Activated naive CD8-positive, alpha-beta T cell treated with anti-CD3 and anti-CD28 coated beads for 36 hours (primary cell): ENCODE measurements around the gene RIC1. TPM values are rescaled to one million over a fixed set of nuclear protein-coding genes. Genes with fewer than 3 reads are reported as not detected.
"Not testable (repeated sequence)": the region's sequence is repeated elsewhere in the genome, so short reads cannot be mapped to it uniquely, and the experiment has no call there.

Source experiments
- DNase-seq: peaks from one replicate; pipeline ENCODE4 v3.0.0; 2021
- H3K27ac Mint-ChIP-seq: one replicate; pipeline ENCODE4 v1.8.0; 2022; ENCODE audit warnings: mild to moderate bottlenecking, moderate library complexity, mixed read lengths
- H3K27me3 Mint-ChIP-seq: one replicate; pipeline ENCODE4 v1.8.0; 2022; ENCODE audit warnings: mild to moderate bottlenecking, mixed read lengths
- H3K36me3 Mint-ChIP-seq: one replicate; pipeline ENCODE4 v1.8.0; 2021; ENCODE audit warnings: mild to moderate bottlenecking, mixed read lengths
- H3K4me1 Mint-ChIP-seq: one replicate; pipeline ENCODE4 v1.8.0; 2021; ENCODE audit warnings: mixed read lengths
- H3K4me3 Mint-ChIP-seq: one replicate; pipeline ENCODE4 v1.8.0; 2022; ENCODE audit warnings: mild to moderate bottlenecking, moderate library complexity, mixed read lengths
- H3K9me3 Mint-ChIP-seq: one replicate; pipeline ENCODE4 v1.8.0; 2022; ENCODE audit warnings: mixed read lengths
- total RNA-seq, 2 experiments: library from RNA; stranded (reverse); gene quantifications; one replicate each; pipeline ENCODE4 v1.2.3, GENCODE V29; 2021

The RIC1 gene
- total RNA-seq, result 10 to 100 TPM; 15.2 TPM

- DNase-seq, result peak; percentile 92
- Mint-ChIP-seq H3K36me3 (peaks cover 18% of the 10 kb centered on the region), H3K4me3 (peak within 1 kb of the TSS; percentile 99), H3K4me1 (peaks cover 54% of the 10 kb centered on the region), H3K27me3 (no peaks in the 10 kb centered on the region), H3K9me3 (no peaks in the 10 kb centered on the region), H3K27ac (peak within 1 kb of the TSS; percentile 98)
Observed at GRCh38 chr9:5628530-5629311, at the start of gene RIC1. TSS of gene RIC1 (plus strand) at chr9:5629107. CDS start at chr9:5629310, 203 bp downstream.

GRCh38 chr9:5579881-5580280 lies 49.0 kb upstream of the RIC1 start:
- Mint-ChIP-seq H3K36me3 (peaks cover 3% of the 10 kb centered on the region), H3K9me3 (peaks cover 4% of the 10 kb centered on the region)

GRCh38 chr9:5580650-5581049 lies 48.3 kb upstream of the RIC1 start:
- Mint-ChIP-seq H3K4me3 (no peak overlapping the region), H3K36me3 (peaks cover 5% of the 10 kb centered on the region), H3K27ac (no peak overlapping the region), H3K27me3 (no peaks in the 10 kb centered on the region), H3K4me1 (peaks cover 34% of the 10 kb centered on the region), H3K9me3 (peaks cover 6% of the 10 kb centered on the region)
- DNase-seq, result no peak

More at GRCh38 chr9:5579881-5580280, 49.0 kb upstream of the RIC1 start:
- peaks cover 30% of the 10 kb centered on the region for H3K4me1 Mint-ChIP-seq
- no peaks in the 10 kb centered on the region for H3K27me3 Mint-ChIP-seq
- H3K4me3 Mint-ChIP-seq, result no peak overlapping the region
- DNase-seq, result no peak
- H3K27ac Mint-ChIP-seq, result no peak overlapping the region

GRCh38 chr9:5581706-5582105 lies 47.2 kb upstream of the RIC1 start:
- not testable (repeated sequence) for H3K4me3 Mint-ChIP-seq, DNase-seq, H3K36me3 Mint-ChIP-seq, H3K27me3 Mint-ChIP-seq, H3K9me3 Mint-ChIP-seq, H3K27ac Mint-ChIP-seq
- H3K4me1 Mint-ChIP-seq, result peaks cover 43% of the 10 kb centered on the region

GRCh38 chr9:5582835-5583195 lies 46.1 kb upstream of the RIC1 start:
- peaks cover 7% of the 10 kb centered on the region for H3K9me3 Mint-ChIP-seq
- H3K4me1 Mint-ChIP-seq, result peaks cover 53% of the 10 kb centered on the region
- peaks cover 5% of the 10 kb centered on the region for H3K36me3 Mint-ChIP-seq
- no peak overlapping the region for H3K4me3 Mint-ChIP-seq
- DNase-seq, result peak; percentile 32
- H3K27ac Mint-ChIP-seq, result peak overlapping the region; percentile 81
- H3K27me3 Mint-ChIP-seq, result no peaks in the 10 kb centered on the region

- H3K9me3 Mint-ChIP-seq, result peaks cover 7% of the 10 kb centered on the region
- no peaks in the 10 kb centered on the region for H3K27me3 Mint-ChIP-seq
- peaks cover 5% of the 10 kb centered on the region for H3K36me3 Mint-ChIP-seq
- no peak overlapping the region for H3K4me3 Mint-ChIP-seq
- peaks cover 55% of the 10 kb centered on the region for H3K4me1 Mint-ChIP-seq
- H3K27ac Mint-ChIP-seq, result peak overlapping the region; percentile 83
- peak; percentile 12 for DNase-seq
Observed at GRCh38 chr9:5586391-5586802, 42.5 kb upstream of the RIC1 start.

- Mint-ChIP-seq H3K4me1 (peaks cover 55% of the 10 kb centered on the region), H3K27ac (peak overlapping the region; percentile 83)
- peak; percentile 36 for DNase-seq
Observed at GRCh38 chr9:5587024-5587423, 41.9 kb upstream of the RIC1 start.

GRCh38 chr9:5592231-5592630 lies 36.7 kb upstream of the RIC1 start:
- H3K27ac Mint-ChIP-seq, result no peak overlapping the region
- no peaks in the 10 kb centered on the region for H3K27me3 Mint-ChIP-seq
- H3K4me1 Mint-ChIP-seq, result peaks cover 37% of the 10 kb centered on the region
- no peaks in the 10 kb centered on the region for H3K9me3 Mint-ChIP-seq
- H3K4me3 Mint-ChIP-seq, result no peak overlapping the region
- DNase-seq, result no peak
- H3K36me3 Mint-ChIP-seq, result no peaks in the 10 kb centered on the region

More at GRCh38 chr9:5587024-5587423, 41.9 kb upstream of the RIC1 start:
- Mint-ChIP-seq H3K4me3 (no peak overlapping the region), H3K9me3 (peaks cover 3% of the 10 kb centered on the region), H3K36me3 (peaks cover 5% of the 10 kb centered on the region), H3K27me3 (no peaks in the 10 kb centered on the region)

- no peaks in the 10 kb centered on the region for H3K36me3 Mint-ChIP-seq
- H3K4me3 Mint-ChIP-seq, result no peak overlapping the region
- peaks cover 31% of the 10 kb centered on the region for H3K4me1 Mint-ChIP-seq
- no peak for DNase-seq
- H3K27ac Mint-ChIP-seq, result no peak overlapping the region
- H3K27me3 Mint-ChIP-seq, result no peaks in the 10 kb centered on the region
- H3K9me3 Mint-ChIP-seq, result no peaks in the 10 kb centered on the region
Observed at GRCh38 chr9:5592904-5593303, 36.0 kb upstream of the RIC1 start.

GRCh38 chr9:5593904-5594303 lies 35.0 kb upstream of the RIC1 start:
- Mint-ChIP-seq H3K4me1 (peaks cover 30% of the 10 kb centered on the region), H3K27me3 (no peaks in the 10 kb centered on the region), H3K4me3 (no peak overlapping the region), H3K27ac (no peak overlapping the region), H3K9me3 (no peaks in the 10 kb centered on the region), H3K36me3 (no peaks in the 10 kb centered on the region)
- DNase-seq, result no peak

GRCh38 chr9:5596173-5596572 lies 32.7 kb upstream of the RIC1 start:
- no peaks in the 10 kb centered on the region for H3K36me3 Mint-ChIP-seq
- H3K4me3 Mint-ChIP-seq, result no peak overlapping the region
- DNase-seq, result no peak
- no peaks in the 10 kb centered on the region for H3K27me3 Mint-ChIP-seq
- H3K9me3 Mint-ChIP-seq, result no peaks in the 10 kb centered on the region
- H3K27ac Mint-ChIP-seq, result no peak overlapping the region
- H3K4me1 Mint-ChIP-seq, result peaks cover 22% of the 10 kb centered on the region

- Mint-ChIP-seq H3K4me1 (peaks cover 21% of the 10 kb centered on the region), H3K27ac (peak overlapping the region; percentile 83), H3K9me3 (no peaks in the 10 kb centered on the region), H3K27me3 (no peaks in the 10 kb centered on the region), H3K36me3 (no peaks in the 10 kb centered on the region), H3K4me3 (peak overlapping the region; percentile 77)
- no peak for DNase-seq
Observed at GRCh38 chr9:5608298-5609225, 20.3 kb upstream of the RIC1 start.

- Mint-ChIP-seq H3K9me3 (no peaks in the 10 kb centered on the region), H3K4me3 (peak overlapping the region; percentile 77), H3K27me3 (no peaks in the 10 kb centered on the region), H3K27ac (peak overlapping the region; percentile 83), H3K36me3 (no peaks in the 10 kb centered on the region), H3K4me1 (peaks cover 21% of the 10 kb centered on the region)
- DNase-seq, result no peak
Observed at GRCh38 chr9:5609226-5609596, 19.7 kb upstream of the RIC1 start.

GRCh38 chr9:5610491-5610890 lies 18.4 kb upstream of the RIC1 start:
- no peak overlapping the region for H3K4me3 Mint-ChIP-seq
- no peaks in the 10 kb centered on the region for H3K9me3 Mint-ChIP-seq
- H3K4me1 Mint-ChIP-seq, result peaks cover 31% of the 10 kb centered on the region
- H3K27me3 Mint-ChIP-seq, result no peaks in the 10 kb centered on the region
- H3K36me3 Mint-ChIP-seq, result peaks cover 2% of the 10 kb centered on the region
- H3K27ac Mint-ChIP-seq, result no peak overlapping the region
- DNase-seq, result no peak
